ENCODE data around the gene ANXA1.

The ANXA1 gene

DNA sequence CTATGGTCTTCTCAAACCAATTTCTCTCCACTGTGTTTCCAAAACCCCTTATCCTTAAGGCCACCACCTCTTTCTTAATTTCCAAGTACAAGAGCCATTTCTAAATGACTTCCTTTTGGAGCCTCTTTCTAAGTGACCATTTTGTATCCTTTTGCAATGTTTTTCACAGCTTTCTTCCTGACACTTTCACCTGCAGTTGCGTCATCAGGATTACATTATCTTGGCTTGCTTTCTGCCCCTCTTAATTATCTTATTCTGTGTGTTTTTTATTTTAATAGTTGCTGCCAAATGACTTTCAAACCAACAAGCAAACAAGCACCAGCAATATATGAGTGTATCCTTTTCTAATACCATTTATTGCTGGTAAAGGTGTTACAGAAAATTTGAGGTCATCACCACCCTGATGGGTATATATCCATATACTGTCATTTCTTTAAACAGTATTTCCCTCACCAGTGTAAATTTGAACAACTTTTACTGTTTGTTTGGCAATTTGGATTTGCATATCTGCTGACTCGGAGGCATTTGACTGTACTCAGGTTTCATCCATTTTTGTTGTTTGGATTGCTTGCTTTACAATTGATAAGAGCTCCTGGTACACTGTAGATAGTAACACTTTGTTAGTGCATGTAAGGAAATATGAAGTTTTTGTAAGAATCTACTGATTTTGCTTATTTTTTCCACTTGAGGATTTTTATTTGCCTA lies 5.4 kb upstream of the ANXA1 start:
- Mint-ChIP-seq H3K27ac (ENCODE audit: low read depth) (no peak overlapping the region), H3K36me3 (ENCODE audit: insufficient read depth) (no peaks in the 10 kb centered on the region), H3K27me3 (no peaks in the 10 kb centered on the region), H3K4me3 (no peak overlapping the region), H3K9me3 (no peaks in the 10 kb centered on the region), H3K4me1 (peaks cover 17% of the 10 kb centered on the region)
- DNase-seq (ENCODE audit: low spot score in 2 of 2), result no peak
- no peak for ATAC-seq (replicated peaks; ENCODE audit: extremely low read depth, poor library complexity, severe bottlenecking)

DNA sequence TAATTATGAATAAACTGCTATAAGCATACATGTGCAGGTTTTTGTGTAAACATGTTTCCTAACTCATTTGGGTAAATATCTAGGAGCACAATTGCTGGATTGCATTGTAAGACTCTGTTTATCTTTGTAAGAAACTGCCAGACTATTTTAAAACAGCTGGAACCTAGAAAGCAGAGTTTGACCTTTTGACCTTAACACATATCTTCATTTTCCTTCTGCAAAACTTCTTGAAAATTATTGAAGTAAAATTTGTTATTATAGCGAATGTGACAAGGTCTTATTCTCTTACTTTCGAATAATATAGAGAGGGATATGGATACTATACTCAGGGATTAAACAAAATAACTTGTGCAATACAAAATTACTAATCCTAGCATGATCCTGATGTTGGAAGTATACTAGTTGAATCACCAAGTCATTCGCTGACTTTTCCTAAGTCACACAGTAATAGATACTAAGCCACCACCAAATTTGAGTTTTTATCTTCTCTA lies 3.2 kb upstream of the ANXA1 start:
- no peak overlapping the region for H3K4me3 Mint-ChIP-seq
- peak overlapping the region; percentile 90 for H3K27ac Mint-ChIP-seq (ENCODE audit: low read depth)
- peaks cover 23% of the 10 kb centered on the region for H3K4me1 Mint-ChIP-seq
- DNase-seq (ENCODE audit: low spot score in 2 of 2) (no peak), ATAC-seq (replicated peaks; ENCODE audit: extremely low read depth, poor library complexity, severe bottlenecking) (no peak)
- no peaks in the 10 kb centered on the region for H3K27me3 Mint-ChIP-seq
- H3K36me3 Mint-ChIP-seq (ENCODE audit: insufficient read depth), result peaks cover 12% of the 10 kb centered on the region
- no peaks in the 10 kb centered on the region for H3K9me3 Mint-ChIP-seq

DNA sequence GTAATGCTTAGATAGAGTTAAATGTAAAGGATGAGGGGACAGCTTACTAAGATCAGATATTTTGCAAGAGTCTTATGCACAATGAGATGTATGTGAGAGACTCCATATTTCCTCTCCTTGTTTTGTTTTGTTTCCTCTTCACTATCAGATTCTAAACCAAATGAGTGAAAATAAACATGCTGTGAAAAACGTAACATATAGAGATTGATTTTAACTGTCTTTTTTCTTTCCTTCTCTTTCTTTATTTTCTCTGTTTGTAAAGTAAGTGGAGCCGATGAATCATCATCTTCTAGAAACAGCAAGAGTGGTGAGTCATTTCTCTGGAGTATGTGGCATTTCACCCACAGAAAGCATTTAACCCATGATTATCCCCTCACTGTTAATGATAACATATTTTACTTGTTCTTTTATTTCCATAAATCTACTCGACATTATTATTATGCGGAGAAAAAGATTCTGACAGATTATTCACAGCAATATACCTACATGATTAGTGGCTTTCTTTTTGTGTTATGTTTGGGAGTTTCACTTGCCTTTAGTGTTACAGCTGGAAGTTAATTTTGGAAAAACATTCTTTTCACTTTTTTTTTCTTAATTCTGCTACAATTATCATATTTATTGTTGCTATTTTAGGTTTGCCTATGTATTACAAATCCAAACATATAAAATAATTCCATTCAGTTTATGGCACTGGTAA lies 2.1 kb upstream of the ANXA1 start:
- Mint-ChIP-seq H3K9me3 (no peaks in the 10 kb centered on the region), H3K27ac (ENCODE audit: low read depth) (peak overlapping the region; percentile 90), H3K27me3 (no peaks in the 10 kb centered on the region), H3K4me3 (peak overlapping the region; percentile 56), H3K36me3 (ENCODE audit: insufficient read depth) (peaks cover 18% of the 10 kb centered on the region), H3K4me1 (peaks cover 34% of the 10 kb centered on the region)
- DNase-seq (ENCODE audit: low spot score in 2 of 2) (no peak), ATAC-seq (replicated peaks; ENCODE audit: extremely low read depth, poor library complexity, severe bottlenecking) (peak; percentile 42)

DNA sequence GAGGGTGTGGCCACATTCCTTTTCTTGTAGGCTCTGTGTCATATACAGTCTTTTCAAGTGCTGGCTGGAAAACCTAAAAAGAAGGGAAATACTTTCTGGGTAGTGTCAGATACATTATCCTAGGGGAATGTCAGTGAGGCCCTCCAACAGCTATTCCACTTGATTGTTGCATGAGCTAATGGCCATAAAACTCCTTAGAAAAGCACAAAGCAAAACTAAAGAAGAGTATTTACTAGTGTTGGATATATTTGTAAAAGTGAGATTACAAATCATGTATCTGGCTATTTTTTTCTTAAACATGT lies 829 bp downstream of the ANXA1 start:
- H3K9me3 Mint-ChIP-seq, result no peaks in the 10 kb centered on the region
- peaks cover 33% of the 10 kb centered on the region for H3K36me3 Mint-ChIP-seq (ENCODE audit: insufficient read depth)
- H3K4me3 Mint-ChIP-seq, result peak overlapping the region; percentile 89
- H3K27me3 Mint-ChIP-seq, result no peaks in the 10 kb centered on the region
- H3K27ac Mint-ChIP-seq (ENCODE audit: low read depth), result peak overlapping the region; percentile 98
- peaks cover 47% of the 10 kb centered on the region for H3K4me1 Mint-ChIP-seq
- no peak for DNase-seq (ENCODE audit: low spot score in 2 of 2)
- ATAC-seq (replicated peaks; ENCODE audit: extremely low read depth, poor library complexity, severe bottlenecking), result no peak

DNA sequence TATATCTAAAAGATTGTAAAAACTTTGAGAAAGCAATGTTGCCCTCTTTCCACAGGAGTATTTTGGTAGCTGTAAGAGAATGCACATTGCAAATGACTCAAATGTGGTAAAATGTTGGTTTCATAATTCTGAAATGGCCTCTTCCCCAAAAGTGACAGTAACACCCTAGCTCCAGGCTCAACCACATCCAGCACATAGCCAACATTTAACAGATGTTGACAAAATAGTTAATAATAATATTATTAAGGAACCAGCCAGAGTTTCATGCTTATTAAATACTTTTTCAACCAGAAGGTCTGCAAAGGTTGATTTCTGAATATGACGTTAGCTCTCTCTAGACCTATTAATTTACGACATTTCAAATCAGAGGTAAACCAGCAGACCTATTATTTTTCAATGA lies 1.3 kb downstream of the ANXA1 start:
- Mint-ChIP-seq H3K27ac (ENCODE audit: low read depth) (peak overlapping the region; percentile 98), H3K36me3 (ENCODE audit: insufficient read depth) (peaks cover 36% of the 10 kb centered on the region), H3K27me3 (no peaks in the 10 kb centered on the region), H3K4me1 (peaks cover 50% of the 10 kb centered on the region), H3K9me3 (no peaks in the 10 kb centered on the region), H3K4me3 (peak overlapping the region; percentile 89)
- DNase-seq (ENCODE audit: low spot score in 2 of 2) (no peak), ATAC-seq (replicated peaks; ENCODE audit: extremely low read depth, poor library complexity, severe bottlenecking) (peak; percentile 40)

DNA sequence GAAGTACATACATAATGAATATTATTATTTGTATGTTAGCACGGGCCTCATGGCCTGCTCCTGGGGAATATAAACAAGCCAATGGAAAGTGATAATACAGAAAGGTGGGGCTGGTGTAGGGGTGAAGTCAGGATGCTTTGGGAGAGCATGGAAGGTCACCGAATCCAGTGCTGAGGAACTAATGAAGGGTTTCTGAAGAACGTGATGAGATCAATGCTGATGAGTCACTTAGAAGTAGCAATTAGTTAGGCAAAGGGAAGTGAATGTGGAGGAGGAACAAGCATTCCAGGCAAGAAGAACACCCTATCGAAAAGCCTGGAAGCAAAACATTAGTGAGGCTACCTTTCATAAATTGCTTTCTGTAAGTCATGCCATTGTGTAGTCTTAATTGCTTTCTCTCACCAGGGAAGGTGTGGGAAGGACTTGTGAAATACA lies 2.1 kb downstream of the ANXA1 start:
- H3K27me3 Mint-ChIP-seq, result no peaks in the 10 kb centered on the region
- H3K4me3 Mint-ChIP-seq, result peak overlapping the region; percentile 89
- H3K4me1 Mint-ChIP-seq, result peaks cover 51% of the 10 kb centered on the region
- DNase-seq (ENCODE audit: low spot score in 2 of 2) (no peak), ATAC-seq (replicated peaks; ENCODE audit: extremely low read depth, poor library complexity, severe bottlenecking) (no peak)
- H3K27ac Mint-ChIP-seq (ENCODE audit: low read depth), result peak overlapping the region; percentile 98
- peaks cover 42% of the 10 kb centered on the region for H3K36me3 Mint-ChIP-seq (ENCODE audit: insufficient read depth)
- no peaks in the 10 kb centered on the region for H3K9me3 Mint-ChIP-seq

DNA sequence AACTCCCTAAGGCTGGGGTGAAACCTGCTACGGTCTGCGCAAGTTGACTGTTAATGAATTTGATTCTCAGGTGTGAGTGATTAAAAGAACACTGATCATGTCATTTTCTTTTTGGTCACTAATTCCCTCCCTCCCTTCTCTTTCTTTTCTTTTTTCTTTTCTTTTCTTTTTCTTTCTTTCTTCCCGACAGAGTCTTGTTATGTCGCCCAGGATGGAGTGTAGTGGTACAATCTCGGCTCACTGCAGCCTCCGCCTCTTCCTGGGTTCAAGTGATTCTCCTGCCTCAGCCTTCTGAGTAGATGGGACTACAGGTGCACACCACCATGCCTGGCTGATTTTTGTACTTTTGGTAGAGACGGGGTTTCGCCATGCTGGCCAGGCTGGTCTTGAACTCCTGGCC lies 2.6 kb downstream of the ANXA1 start:
- H3K9me3 Mint-ChIP-seq, result no peaks in the 10 kb centered on the region
- no peak for DNase-seq (ENCODE audit: low spot score in 2 of 2)
- ATAC-seq (replicated peaks; ENCODE audit: extremely low read depth, poor library complexity, severe bottlenecking), result no peak
- H3K4me3 Mint-ChIP-seq, result peak overlapping the region; percentile 89
- peaks cover 46% of the 10 kb centered on the region for H3K4me1 Mint-ChIP-seq
- H3K27ac Mint-ChIP-seq (ENCODE audit: low read depth), result peak overlapping the region; percentile 98
- peaks cover 46% of the 10 kb centered on the region for H3K36me3 Mint-ChIP-seq (ENCODE audit: insufficient read depth)
- no peaks in the 10 kb centered on the region for H3K27me3 Mint-ChIP-seq

DNA sequence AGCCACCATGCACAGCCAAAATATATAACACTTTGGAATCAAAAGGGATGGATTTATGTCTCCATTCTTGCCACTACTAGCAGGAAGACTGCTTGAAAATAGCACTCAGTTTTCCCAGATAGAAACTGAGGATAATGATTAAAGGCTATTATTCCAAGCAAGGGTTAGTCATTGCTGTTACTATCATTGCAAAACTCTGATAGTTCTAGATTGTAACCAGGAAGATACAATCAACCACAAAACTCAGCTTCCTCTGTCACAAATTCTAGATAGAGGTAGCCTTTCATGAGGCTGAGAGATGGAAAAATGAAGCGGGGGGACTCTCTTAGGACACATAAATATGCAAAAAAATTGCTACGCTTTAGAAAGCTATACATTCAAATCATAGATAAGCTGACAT lies 3.1 kb downstream of the ANXA1 start:
- H3K9me3 Mint-ChIP-seq, result no peaks in the 10 kb centered on the region
- H3K27ac Mint-ChIP-seq (ENCODE audit: low read depth), result peak overlapping the region; percentile 98
- peak overlapping the region; percentile 89 for H3K4me3 Mint-ChIP-seq
- H3K4me1 Mint-ChIP-seq, result peaks cover 41% of the 10 kb centered on the region
- no peaks in the 10 kb centered on the region for H3K27me3 Mint-ChIP-seq
- DNase-seq (ENCODE audit: low spot score in 2 of 2) (no peak), ATAC-seq (replicated peaks; ENCODE audit: extremely low read depth, poor library complexity, severe bottlenecking) (peak; percentile 64)
- H3K36me3 Mint-ChIP-seq (ENCODE audit: insufficient read depth), result peaks cover 48% of the 10 kb centered on the region

DNA sequence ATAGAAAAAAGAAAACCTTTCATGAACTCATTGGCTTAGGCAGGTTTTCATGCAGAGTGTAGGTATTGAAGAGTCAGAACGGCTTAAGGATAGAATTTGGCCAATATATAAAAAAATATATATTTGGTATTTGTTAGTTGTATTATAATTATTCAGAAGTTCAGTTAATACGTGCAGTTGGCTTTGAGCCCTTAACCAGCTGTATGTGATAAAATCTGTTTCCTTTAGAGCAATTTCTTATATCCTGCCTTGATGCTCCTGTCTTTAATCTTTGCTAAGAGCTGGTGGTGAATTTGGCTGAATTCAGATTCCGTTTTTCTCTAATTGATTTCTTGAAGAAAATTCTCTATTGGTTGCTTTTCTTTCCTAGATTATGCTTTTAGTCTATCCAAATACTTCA lies 3.7 kb downstream of the ANXA1 start:
- Mint-ChIP-seq H3K36me3 (ENCODE audit: insufficient read depth) (peaks cover 54% of the 10 kb centered on the region), H3K9me3 (no peaks in the 10 kb centered on the region), H3K27me3 (no peaks in the 10 kb centered on the region), H3K4me1 (peaks cover 46% of the 10 kb centered on the region), H3K4me3 (peak overlapping the region; percentile 89), H3K27ac (ENCODE audit: low read depth) (peak overlapping the region; percentile 98)
- no peak for DNase-seq (ENCODE audit: low spot score in 2 of 2)
- ATAC-seq (replicated peaks; ENCODE audit: extremely low read depth, poor library complexity, severe bottlenecking), result peak; percentile 55

DNA sequence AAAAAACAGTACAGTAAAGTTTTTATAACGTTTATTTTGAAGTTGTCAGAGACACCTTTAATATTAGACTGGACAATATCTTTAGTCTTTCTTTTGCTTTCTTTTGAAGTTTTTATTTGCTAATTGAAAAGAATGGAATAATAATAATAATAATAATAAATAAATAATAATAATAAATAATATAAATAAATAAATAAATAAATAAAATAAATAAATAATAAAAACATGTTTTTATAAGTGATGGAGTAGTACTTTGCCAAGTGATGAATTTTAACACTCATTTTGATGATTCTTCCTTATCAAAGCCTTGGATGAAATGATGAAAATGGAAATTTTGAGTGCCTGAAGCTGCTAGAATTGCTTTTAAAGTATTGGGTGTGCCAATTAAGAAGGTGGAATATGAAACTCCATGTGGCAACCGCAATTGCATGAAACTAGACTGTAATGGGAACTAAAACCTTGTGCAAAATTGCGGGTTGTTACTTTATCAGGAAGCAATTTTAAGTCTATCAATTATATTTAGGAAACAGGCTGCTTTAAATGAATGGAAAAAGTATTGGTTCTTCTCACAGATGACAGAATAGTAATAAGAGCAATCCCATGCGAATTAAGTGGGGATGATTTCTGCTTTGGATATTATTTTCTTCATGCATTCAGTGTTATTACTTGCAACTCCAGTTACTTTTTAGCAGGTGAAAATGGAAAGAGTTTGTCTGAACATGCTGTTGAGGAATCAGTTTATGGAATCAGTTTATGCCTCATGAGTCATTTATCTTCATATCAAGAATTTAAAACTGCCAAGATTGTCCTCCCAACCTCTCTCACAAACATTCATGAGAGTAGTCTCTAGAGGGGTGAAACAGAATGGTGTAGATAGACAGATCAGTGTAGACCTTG lies 4.6 kb downstream of the ANXA1 start:
- ATAC-seq (replicated peaks; ENCODE audit: extremely low read depth, poor library complexity, severe bottlenecking) (no peak), DNase-seq (ENCODE audit: low spot score in 2 of 2) (no peak)
- Mint-ChIP-seq H3K27ac (ENCODE audit: low read depth) (peak overlapping the region; percentile 98), H3K36me3 (ENCODE audit: insufficient read depth) (peaks cover 61% of the 10 kb centered on the region), H3K4me3 (peak overlapping the region; percentile 89), H3K9me3 (no peaks in the 10 kb centered on the region), H3K27me3 (no peaks in the 10 kb centered on the region), H3K4me1 (peaks cover 46% of the 10 kb centered on the region)

DNA sequence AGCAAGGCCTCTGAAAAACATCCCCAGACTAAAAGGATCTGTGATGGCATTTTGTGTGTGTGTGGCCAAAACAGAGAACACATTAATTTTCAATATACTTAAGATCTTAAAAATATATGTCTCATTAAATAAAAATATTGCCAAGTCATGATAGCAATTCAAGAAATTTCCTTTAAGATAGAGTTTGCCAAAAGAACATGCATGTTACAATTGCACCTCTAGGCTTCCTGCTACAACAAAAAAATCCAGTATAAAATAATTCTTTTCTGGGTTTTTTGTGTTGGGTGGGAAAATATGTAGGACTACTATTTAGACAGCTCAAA lies 5.2 kb downstream of the ANXA1 start:
- Mint-ChIP-seq H3K36me3 (ENCODE audit: insufficient read depth) (peaks cover 63% of the 10 kb centered on the region), H3K27ac (ENCODE audit: low read depth) (peak overlapping the region; percentile 98), H3K9me3 (no peaks in the 10 kb centered on the region), H3K4me3 (peak overlapping the region; percentile 63), H3K4me1 (peaks cover 48% of the 10 kb centered on the region), H3K27me3 (no peaks in the 10 kb centered on the region)
- DNase-seq (ENCODE audit: low spot score in 2 of 2) (no peak), ATAC-seq (replicated peaks; ENCODE audit: extremely low read depth, poor library complexity, severe bottlenecking) (no peak)

DNA sequence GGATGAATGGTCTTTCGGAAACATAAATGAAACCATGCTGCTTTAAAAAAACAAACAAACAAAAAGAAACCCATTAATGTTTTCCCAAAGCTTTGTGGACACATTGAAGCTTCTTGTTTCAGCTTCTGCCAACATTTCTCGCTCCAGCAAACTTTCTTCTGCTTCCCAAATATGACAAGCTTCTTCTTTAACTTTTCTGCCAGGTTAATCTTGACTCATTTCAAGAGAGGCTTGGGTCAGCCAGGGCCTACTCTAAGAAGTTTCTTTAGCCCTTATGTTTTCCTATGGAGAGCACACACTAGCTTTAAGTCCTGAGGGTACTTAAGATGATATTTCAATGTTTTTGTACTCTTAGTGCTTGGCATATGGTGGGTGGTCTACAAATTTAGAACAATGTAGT lies 6.1 kb downstream of the ANXA1 start:
- Mint-ChIP-seq H3K9me3 (no peaks in the 10 kb centered on the region), H3K4me1 (peaks cover 47% of the 10 kb centered on the region), H3K4me3 (peak overlapping the region; percentile 63), H3K36me3 (ENCODE audit: insufficient read depth) (peaks cover 65% of the 10 kb centered on the region), H3K27me3 (no peaks in the 10 kb centered on the region), H3K27ac (ENCODE audit: low read depth) (peak overlapping the region; percentile 87)
- DNase-seq (ENCODE audit: low spot score in 2 of 2), result no peak
- no peak for ATAC-seq (replicated peaks; ENCODE audit: extremely low read depth, poor library complexity, severe bottlenecking)

Data from central memory CD8-positive, alpha-beta T cell (primary cell).